Lower lobe of right lung (tissue), 2 donors: ENCODE data around the gene HPGD. TPM values are rescaled to one million over a fixed set of nuclear protein-coding genes. Genes with fewer than 3 reads are reported as not detected.

Experiments used
- ATAC-seq, 2 donors: fragments of 200-7000 bp; cut with Tn5 transposase; one replicate each; pipeline ENCODE4 v1.9.1; 2020 to 2022; ENCODE audit warnings: mild to moderate bottlenecking in 2 of 2, moderate library complexity in 2 of 2
- DNase-seq: peaks from one replicate; pipeline ENCODE4 v3.0.0-alpha.2; 2020
- H3K27ac ChIP-seq: fragments of 200-600 bp; one replicate; pipeline ENCODE4 v1.8.0; 2022
- H3K27me3 ChIP-seq: fragments of 200-600 bp; one replicate; pipeline ENCODE4 v1.8.0; 2022; ENCODE audit warnings: low read depth
- H3K36me3 ChIP-seq: fragments of 200-600 bp; one replicate; pipeline ENCODE4 v1.8.0; 2022; ENCODE audit warnings: mild to moderate bottlenecking
- H3K4me1 ChIP-seq: fragments of 200-600 bp; one replicate; pipeline ENCODE4 v1.8.0; 2022
- H3K4me3 ChIP-seq: fragments of 200-600 bp; one replicate; pipeline ENCODE4 v1.8.0; 2022; ENCODE audit warnings: mild to moderate bottlenecking
- H3K9me3 ChIP-seq: fragments of 200-600 bp; one replicate; pipeline ENCODE4 v1.8.0; 2022
- CTCF ChIP-seq: fragments of 200-600 bp; IDR thresholded peaks from one replicate; pipeline ENCODE4 v1.8.0; 2022; ENCODE audit warnings: antibody characterized with exemption, mild to moderate bottlenecking
- intact Hi-C: fragments of 100-400 bp; cut with DNase I; formaldehyde crosslinking; loops from one replicate; pipeline ENCODE4 v1.11.0; 2022
- total RNA-seq: library from RNA; stranded (reverse); fragmentation: NEBNext Ultra II Directional; extraction: Animal tissue kit (Norgen Biotek cat#: 25700); gene quantifications from one replicate; pipeline ENCODE4 v1.2.1, GENCODE V29; 2021
- donor health status: DM: no; HTN: yes; CAD: no; lungs with severe emphysema.

Gene HPGD
- total RNA-seq, 1 donor from 2014 or later, result 87.2 TPM

DNA sequence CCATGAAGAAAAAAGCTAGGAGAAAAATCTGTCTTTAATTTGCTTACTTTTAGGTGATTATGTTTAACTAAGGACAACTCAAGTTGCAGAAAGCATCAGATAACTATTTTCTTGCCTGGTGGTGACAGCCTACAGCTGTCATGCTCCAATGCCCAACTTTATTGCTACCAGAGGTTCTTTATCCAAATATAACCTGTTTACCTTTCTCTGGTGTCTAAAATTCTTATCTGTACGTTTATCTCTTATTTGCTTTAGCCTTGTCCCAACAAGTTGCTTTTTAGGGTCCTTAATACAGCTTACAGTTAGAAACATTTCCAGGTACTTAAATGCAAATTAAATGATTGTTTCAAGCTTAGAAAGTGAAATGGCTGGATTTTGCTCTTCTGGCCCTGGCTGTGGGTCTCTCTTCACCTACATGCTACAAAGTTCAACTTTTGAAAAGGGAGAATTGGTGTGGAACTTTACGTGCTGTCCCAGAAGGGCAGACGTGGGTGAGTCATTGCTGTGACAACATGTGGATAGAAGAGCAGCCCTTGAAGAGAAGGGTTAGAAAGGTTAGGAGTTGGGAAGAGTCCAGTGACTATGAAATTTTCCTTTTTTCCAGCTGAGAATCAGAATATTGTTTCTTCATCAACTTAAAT lies 60.7 kb downstream of the HPGD start:
- H3K27ac ChIP-seq, result no peak overlapping the region
- no peak overlapping the region for H3K4me3 ChIP-seq
- H3K9me3 ChIP-seq, result no peaks in the 10 kb centered on the region
- TF ChIP-seq CTCF, result no peak
- H3K4me1 ChIP-seq, result no peaks in the 10 kb centered on the region
- H3K27me3 ChIP-seq, result no peaks in the 10 kb centered on the region
- DNase-seq (no peak), ATAC-seq (peak in 1 of 2 donors; percentile 57)
- intact Hi-C loops, result no loop called here
- no peaks in the 10 kb centered on the region for H3K36me3 ChIP-seq

GRCh38 chr4:174460684-174461083 lies 61.6 kb downstream of the HPGD start:
- TF ChIP-seq CTCF, result no peak
- Histone ChIP-seq H3K27ac (no peak overlapping the region), H3K36me3 (no peaks in the 10 kb centered on the region), H3K27me3 (no peaks in the 10 kb centered on the region), H3K9me3 (no peaks in the 10 kb centered on the region), H3K4me3 (no peak overlapping the region), H3K4me1 (no peaks in the 10 kb centered on the region)
- ATAC-seq (no peak), DNase-seq (no peak)
- intact Hi-C loops, result no loop called here

DNA sequence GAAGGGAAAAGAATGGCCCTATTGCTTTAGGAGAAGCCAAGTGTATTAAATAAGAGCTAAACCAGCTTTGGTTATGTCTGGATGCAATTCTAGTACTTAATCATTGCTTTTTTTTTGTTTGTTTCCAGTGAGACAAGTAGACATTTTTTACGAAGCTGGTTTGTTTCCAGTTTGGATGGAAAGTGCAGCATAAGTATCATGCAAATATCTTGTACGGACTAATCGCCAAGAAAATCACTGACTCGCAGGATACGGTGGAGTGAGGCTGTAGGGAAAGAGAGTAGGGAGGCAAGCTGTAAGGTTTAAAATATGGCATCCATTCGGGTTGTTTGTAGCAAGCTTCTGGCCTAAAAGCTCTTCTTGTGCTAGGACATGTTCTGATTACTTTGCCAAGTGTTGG lies 64.8 kb downstream of the HPGD start:
- H3K36me3 ChIP-seq, result no peaks in the 10 kb centered on the region
- no peaks in the 10 kb centered on the region for H3K27me3 ChIP-seq
- intact Hi-C loops, result no loop called here
- no peak for DNase-seq
- ATAC-seq, result no peak
- H3K27ac ChIP-seq, result no peak overlapping the region
- H3K9me3 ChIP-seq, result no peaks in the 10 kb centered on the region
- TF ChIP-seq CTCF, result no peak
- no peak overlapping the region for H3K4me3 ChIP-seq
- H3K4me1 ChIP-seq, result no peaks in the 10 kb centered on the region

DNA sequence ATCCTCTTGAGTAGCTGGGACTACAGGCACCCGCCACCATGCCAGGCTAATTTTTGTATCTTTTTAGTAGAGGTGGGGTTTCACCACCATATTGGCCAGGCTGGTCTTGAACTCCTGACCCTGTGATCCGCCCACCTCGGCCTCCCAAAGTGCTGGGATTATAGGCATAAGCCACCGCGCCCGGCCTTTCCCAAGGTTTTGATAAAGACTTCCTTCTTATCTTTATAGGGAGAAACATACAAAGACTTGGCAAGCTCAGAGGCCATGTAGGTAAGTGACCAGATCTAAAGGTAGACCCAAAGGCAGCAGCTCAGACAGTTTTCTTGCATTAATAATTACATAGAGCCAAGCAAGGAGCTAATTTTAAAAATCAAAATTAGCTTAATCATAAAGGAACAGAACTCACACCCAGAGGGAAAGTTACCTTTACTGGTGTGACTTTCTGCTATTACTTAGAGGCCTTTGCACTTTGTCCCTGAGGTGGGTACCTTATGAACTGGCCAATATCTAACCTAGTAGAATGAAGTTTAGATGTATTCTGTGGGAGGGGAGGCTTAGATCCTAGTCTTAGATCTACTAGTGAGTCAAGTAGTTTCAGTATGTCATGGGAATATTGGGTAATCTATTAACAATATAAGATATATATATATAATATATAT lies 67.3 kb downstream of the HPGD start:
- ATAC-seq (no peak), DNase-seq (no peak)
- no peak overlapping the region for H3K27ac ChIP-seq
- no peaks in the 10 kb centered on the region for H3K4me1 ChIP-seq
- H3K36me3 ChIP-seq, result no peaks in the 10 kb centered on the region
- no peak overlapping the region for H3K4me3 ChIP-seq
- intact Hi-C loops, result no loop called here
- H3K9me3 ChIP-seq, result no peaks in the 10 kb centered on the region
- TF ChIP-seq CTCF, result no peak
- H3K27me3 ChIP-seq, result no peaks in the 10 kb centered on the region

- H3K27ac ChIP-seq, result no peak overlapping the region
- TF ChIP-seq CTCF, result no peak
- no peaks in the 10 kb centered on the region for H3K36me3 ChIP-seq
- H3K27me3 ChIP-seq, result no peaks in the 10 kb centered on the region
- H3K9me3 ChIP-seq, result no peaks in the 10 kb centered on the region
- ATAC-seq (no peak), DNase-seq (no peak)
- H3K4me1 ChIP-seq, result no peaks in the 10 kb centered on the region
- no peak overlapping the region for H3K4me3 ChIP-seq
- intact Hi-C loops, result no loop called here
Measured at GRCh38 chr4:174451718-174452296, 70.5 kb downstream of the HPGD start.
